IPS-18c (cell line): ENCODE measurements around the gene GAK.

ENCODE experiments used
- H3K4me3 ChIP-seq: 2 replicates; pipeline ENCODE4 v1.7.0; 2013; ENCODE audit warnings: low read depth, mild to moderate bottlenecking, low read length, moderate library complexity; ENCODE audit not compliant: insufficient read depth
- H3K9me3 ChIP-seq: one replicate; pipeline ENCODE4 v1.6.1; 2013; ENCODE audit warnings: mild to moderate bottlenecking, low read length, moderate library complexity; ENCODE audit not compliant: control insufficient read depth, insufficient read depth

The GAK gene

GRCh38 chr4:966266-967112 lies 34.4 kb upstream of the GAK start:
- no peak overlapping the region for H3K4me3 ChIP-seq

GRCh38 chr4:965766-966134 lies 33.6 kb upstream of the GAK start:
- Histone ChIP-seq H3K9me3 (peaks cover 2% of the 10 kb centered on the region), H3K4me3 (no peak overlapping the region)

More at GRCh38 chr4:966266-967112, 34.4 kb upstream of the GAK start:
- H3K9me3 ChIP-seq: peaks cover 2% of the 10 kb centered on the region

GRCh38 chr4:965048-965765 lies 33.1 kb upstream of the GAK start:
- H3K4me3 ChIP-seq: no peak overlapping the region
- H3K9me3 ChIP-seq: peaks cover 2% of the 10 kb centered on the region

- H3K4me3 ChIP-seq: no peak overlapping the region
- H3K9me3 ChIP-seq: peaks cover 2% of the 10 kb centered on the region
Measured at GRCh38 chr4:964346-965025, 32.4 kb upstream of the GAK start.

GRCh38 chr4:963276-964225 lies 31.4 kb upstream of the GAK start:
- H3K4me3 ChIP-seq: no peak overlapping the region

GRCh38 chr4:962231-963208 lies 30.4 kb upstream of the GAK start:
- H3K9me3 ChIP-seq: no peaks in the 10 kb centered on the region
- no peak overlapping the region for H3K4me3 ChIP-seq

More at GRCh38 chr4:963276-964225, 31.4 kb upstream of the GAK start:
- H3K9me3 ChIP-seq: no peaks in the 10 kb centered on the region

- no peak overlapping the region for H3K4me3 ChIP-seq
Measured at GRCh38 chr4:961351-962230, 29.5 kb upstream of the GAK start.

GRCh38 chr4:960636-961350 lies 28.7 kb upstream of the GAK start:
- H3K9me3 ChIP-seq: no peaks in the 10 kb centered on the region
- H3K4me3 ChIP-seq: no peak overlapping the region

More at GRCh38 chr4:961351-962230, 29.5 kb upstream of the GAK start:
- no peaks in the 10 kb centered on the region for H3K9me3 ChIP-seq

- no peaks in the 10 kb centered on the region for H3K9me3 ChIP-seq
- no peak overlapping the region for H3K4me3 ChIP-seq
Measured at GRCh38 chr4:960140-960635, 28.1 kb upstream of the GAK start.

- Histone ChIP-seq H3K9me3 (no peaks in the 10 kb centered on the region), H3K4me3 (no peak overlapping the region)
Measured at GRCh38 chr4:959338-960139, 27.4 kb upstream of the GAK start.

GRCh38 chr4:958696-959337 lies 26.7 kb upstream of the GAK start:
- H3K4me3 ChIP-seq: no peak overlapping the region
- H3K9me3 ChIP-seq: no peaks in the 10 kb centered on the region

- no peak overlapping the region for H3K4me3 ChIP-seq
Measured at GRCh38 chr4:958314-958665, 26.2 kb upstream of the GAK start.

GRCh38 chr4:957581-958313 lies 25.6 kb upstream of the GAK start:
- H3K9me3 ChIP-seq: no peaks in the 10 kb centered on the region
- H3K4me3 ChIP-seq: no peak overlapping the region

More at GRCh38 chr4:958314-958665, 26.2 kb upstream of the GAK start:
- H3K9me3 ChIP-seq: no peaks in the 10 kb centered on the region
